Measurements from ENCODE around the gene CEBPZ. TPM values are rescaled to one million over a fixed set of nuclear protein-coding genes. Genes with fewer than 3 reads are reported as not detected.
A peak's percentile ranks its signal among the peaks of the same experiment; 100 is the strongest.

The CEBPZ gene
- total and polyA plus RNA-seq, 2 of the 13 experiments (the other 11 are each of a cell fraction or from before 2014, with no cell fraction given): 14.4 to 117 TPM

- peaks cover 61% of the 10 kb centered on the region for H3K4me1 ChIP-seq (ENCODE audit: insufficient read depth, low read length)
- no peak overlapping the region for H3K27ac ChIP-seq (ENCODE audit: extremely low read length, insufficient read depth, low read length)
- H3K9me3 ChIP-seq (ENCODE audit: low read length): no peaks in the 10 kb centered on the region
- H3K79me2 ChIP-seq (ENCODE audit: insufficient read depth, low read length): peaks cover 57% of the 10 kb centered on the region
- no peak for TF ChIP-seq THAP11 (CRISPR knock-in tag; IDR thresholded peaks at IDR 0.05)
- TF ChIP-seq, protein P1, sequence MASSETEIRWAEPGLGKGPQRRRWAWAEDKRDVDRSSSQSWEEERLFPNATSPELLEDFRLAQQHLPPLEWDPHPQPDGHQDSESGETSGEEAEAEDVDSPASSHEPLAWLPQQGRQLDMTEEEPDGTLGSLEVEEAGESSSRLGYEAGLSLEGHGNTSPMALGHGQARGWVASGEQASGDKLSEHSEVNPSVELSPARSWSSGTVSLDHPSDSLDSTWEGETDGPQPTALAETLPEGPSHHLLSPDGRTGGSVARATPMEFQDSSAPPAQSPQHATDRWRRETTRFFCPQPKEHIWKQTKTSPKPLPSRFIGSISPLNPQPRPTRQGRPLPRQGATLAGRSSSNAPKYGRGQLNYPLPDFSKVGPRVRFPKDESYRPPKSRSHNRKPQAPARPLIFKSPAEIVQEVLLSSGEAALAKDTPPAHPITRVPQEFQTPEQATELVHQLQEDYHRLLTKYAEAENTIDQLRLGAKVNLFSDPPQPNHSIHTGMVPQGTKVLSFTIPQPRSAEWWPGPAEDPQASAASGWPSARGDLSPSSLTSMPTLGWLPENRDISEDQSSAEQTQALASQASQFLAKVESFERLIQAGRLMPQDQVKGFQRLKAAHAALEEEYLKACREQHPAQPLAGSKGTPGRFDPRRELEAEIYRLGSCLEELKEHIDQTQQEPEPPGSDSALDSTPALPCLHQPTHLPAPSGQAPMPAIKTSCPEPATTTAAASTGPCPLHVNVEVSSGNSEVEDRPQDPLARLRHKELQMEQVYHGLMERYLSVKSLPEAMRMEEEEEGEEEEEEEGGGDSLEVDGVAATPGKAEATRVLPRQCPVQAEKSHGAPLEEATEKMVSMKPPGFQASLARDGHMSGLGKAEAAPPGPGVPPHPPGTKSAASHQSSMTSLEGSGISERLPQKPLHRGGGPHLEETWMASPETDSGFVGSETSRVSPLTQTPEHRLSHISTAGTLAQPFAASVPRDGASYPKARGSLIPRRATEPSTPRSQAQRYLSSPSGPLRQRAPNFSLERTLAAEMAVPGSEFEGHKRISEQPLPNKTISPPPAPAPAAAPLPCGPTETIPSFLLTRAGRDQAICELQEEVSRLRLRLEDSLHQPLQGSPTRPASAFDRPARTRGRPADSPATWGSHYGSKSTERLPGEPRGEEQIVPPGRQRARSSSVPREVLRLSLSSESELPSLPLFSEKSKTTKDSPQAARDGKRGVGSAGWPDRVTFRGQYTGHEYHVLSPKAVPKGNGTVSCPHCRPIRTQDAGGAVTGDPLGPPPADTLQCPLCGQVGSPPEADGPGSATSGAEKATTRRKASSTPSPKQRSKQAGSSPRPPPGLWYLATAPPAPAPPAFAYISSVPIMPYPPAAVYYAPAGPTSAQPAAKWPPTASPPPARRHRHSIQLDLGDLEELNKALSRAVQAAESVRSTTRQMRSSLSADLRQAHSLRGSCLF (CRISPR knock-in tag; IDR thresholded peaks at IDR 0.05; ENCODE audit: borderline replicate concordance): no peak
- no peak for TF ChIP-seq KDM5A (IDR thresholded peaks at IDR 0.05; ENCODE audit: borderline replicate concordance, low read length)
- no peak for TF ChIP-seq NONO (IDR thresholded peaks at IDR 0.05)
- no peak for TF ChIP-seq NONO (CRISPR knock-in tag; conservative IDR thresholded peaks at IDR 0.05)
- no peak for TF ChIP-seq IKZF4 (CRISPR knock-in tag; IDR thresholded peaks at IDR 0.05; ENCODE audit: borderline replicate concordance, low read depth, not compliant biosample characterization)
- no peak for TF ChIP-seq NR2F6 (IDR thresholded peaks at IDR 0.05)
- TF ChIP-seq NR2F6 (CRISPR knock-in tag; IDR thresholded peaks at IDR 0.05): no peak
- no peak for TF ChIP-seq MED8 (CRISPR knock-in tag; IDR thresholded peaks at IDR 0.05; ENCODE audit: insufficient replicate concordance)
- TF ChIP-seq POLR2AphosphoS5 (IDR thresholded peaks at IDR 0.05; ENCODE audit: low read depth, low read length): no peak
- no peak for TF ChIP-seq PTBP1 (IDR thresholded peaks at IDR 0.05; ENCODE audit: low read depth, low read length, poor library complexity, severe bottlenecking)
- TF ChIP-seq KDM6A (CRISPR knock-in tag; IDR thresholded peaks at IDR 0.05; ENCODE audit: low read depth): no peak
- no peak for TF ChIP-seq MAFF (IDR thresholded peaks at IDR 0.05; ENCODE audit: low read depth, low read length)
- TF ChIP-seq, protein P2, sequence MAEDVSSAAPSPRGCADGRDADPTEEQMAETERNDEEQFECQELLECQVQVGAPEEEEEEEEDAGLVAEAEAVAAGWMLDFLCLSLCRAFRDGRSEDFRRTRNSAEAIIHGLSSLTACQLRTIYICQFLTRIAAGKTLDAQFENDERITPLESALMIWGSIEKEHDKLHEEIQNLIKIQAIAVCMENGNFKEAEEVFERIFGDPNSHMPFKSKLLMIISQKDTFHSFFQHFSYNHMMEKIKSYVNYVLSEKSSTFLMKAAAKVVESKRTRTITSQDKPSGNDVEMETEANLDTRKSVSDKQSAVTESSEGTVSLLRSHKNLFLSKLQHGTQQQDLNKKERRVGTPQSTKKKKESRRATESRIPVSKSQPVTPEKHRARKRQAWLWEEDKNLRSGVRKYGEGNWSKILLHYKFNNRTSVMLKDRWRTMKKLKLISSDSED (CRISPR knock-in tag; IDR thresholded peaks at IDR 0.05): no peak
- TF ChIP-seq ZMAT5 (CRISPR knock-in tag; IDR thresholded peaks at IDR 0.05; ENCODE audit: borderline replicate concordance, low read depth): no peak
- no peak for TF ChIP-seq ELF4 (CRISPR knock-in tag; IDR thresholded peaks at IDR 0.05; ENCODE audit: borderline replicate concordance)
- TF ChIP-seq FOXM1 (CRISPR knock-in tag; IDR thresholded peaks at IDR 0.05): no peak
- TF ChIP-seq ZNF235 (CRISPR knock-in tag; IDR thresholded peaks at IDR 0.05; ENCODE audit: borderline replicate concordance): no peak
- TF ChIP-seq ZNF296 (CRISPR knock-in tag; conservative IDR thresholded peaks at IDR 0.05): no peak
- TF ChIP-seq ELF3 (CRISPR knock-in tag; IDR thresholded peaks at IDR 0.05): no peak
- H4K20me1 ChIP-seq (ENCODE audit: insufficient read depth, low read length): no peaks in the 10 kb centered on the region
- ChIA-PET CTCF (ENCODE audit: low intra/inter-chr PET ratio, low total read pairs) (no interaction called here), POLR2A (no interaction called here)
- in situ Hi-C loops (cut with HindIII; ENCODE audit: extremely low pct_ligation_motif_present, low pct_unique_long_range_greater_than_20kb) (loop anchor here (5.0 to 25.0 kb wide), 2 partner anchors 73 to 733 kb away; no protein-coding TSS in a partner anchor), intact Hi-C loops (cut with micrococcal nuclease; ENCODE audit: unreplicated experiment) (no loop called here)
- DNase-seq (ENCODE audit: low spot score) (no peak), FAIRE-seq (no peak), ATAC-seq (no peak)
- no peak overlapping the region for H3K4me3 ChIP-seq (replicated peaks in 1 of 3; ENCODE audit: insufficient read depth in 1 of 3, low read depth in 2 of 3, low read length in 3 of 3)
- no peak overlapping the region for H2AFZ ChIP-seq (ENCODE audit: low read length)
- BruUV-seq (replicated peaks): no TSS peak
- no peak overlapping the region for H3K9ac ChIP-seq (ENCODE audit: insufficient read depth, low read depth, low read length)
- no peaks in the 10 kb centered on the region; a peak in 1 of 5 replicates for H3K27me3 ChIP-seq (ENCODE audit: control insufficient read depth in 1 of 2, insufficient read depth in 2 of 2, low read length in 2 of 2)
- H3K36me3 ChIP-seq (replicated peaks in 1 of 2; ENCODE audit: control insufficient read depth in 1 of 2, insufficient read depth in 2 of 2, low read length in 2 of 2): no peaks in the 10 kb centered on the region
- 97% methylated on average over 4 of the region's 4 CpGs for WGBS (ENCODE audit: low lambda C conversion rate)
- peak overlapping the region; percentile 92; the same call in 1 of the 2 replicates for H3K4me2 ChIP-seq (ENCODE audit: low read depth, low read length)
Observed at GRCh38 chr2:37154785-37155184, 76.6 kb downstream of the CEBPZ start.
